ENCODE measurements around the gene TINAGL1.

The TINAGL1 gene

GRCh38 chr1:31548907-31549808 lies 27.2 kb upstream of the TINAGL1 start:
- peak overlapping the region; percentile 29 for H3K4me2 ChIP-seq (ENCODE audit: low read depth, low read length, poor library complexity, severe bottlenecking)
- no peaks in the 10 kb centered on the region for H3K36me3 ChIP-seq (ENCODE audit: low read length)
- no peak overlapping the region for H3K27ac ChIP-seq (ENCODE audit: low read depth, low read length)
- H2AFZ ChIP-seq (ENCODE audit: low read depth, low read length, severe bottlenecking): no peak overlapping the region
- TF ChIP-seq CTCF (IDR thresholded peaks at IDR 0.05; ENCODE audit: insufficient read depth, low read length, poor library complexity, severe bottlenecking): peak; percentile 89
- no peak for TF ChIP-seq EZH2phosphoT487 (conservative IDR thresholded peaks at IDR 0.05; ENCODE audit: low read length)
- H3K79me2 ChIP-seq (ENCODE audit: insufficient read depth, low read length): no peaks in the 10 kb centered on the region
- no peaks in the 10 kb centered on the region for H3K27me3 ChIP-seq (ENCODE audit: low read length)
- no peaks in the 10 kb centered on the region for H3K9me2 ChIP-seq (replicated peaks; ENCODE audit: insufficient read depth, low read length)
- no peak overlapping the region for H3K9ac ChIP-seq (ENCODE audit: low read length)
- no peaks in the 10 kb centered on the region for H3K9me3 ChIP-seq (ENCODE audit: insufficient read depth, low read length)
- no peak overlapping the region for H3K4me3 ChIP-seq (ENCODE audit: insufficient read depth, low read length, poor library complexity, severe bottlenecking)
- no peaks in the 10 kb centered on the region for H3F3A ChIP-seq (ENCODE audit: insufficient read depth)
- H4K20me1 ChIP-seq (ENCODE audit: low read depth, low read length): no peaks in the 10 kb centered on the region

- Histone ChIP-seq H3K27me3 (ENCODE audit: low read length) (no peaks in the 10 kb centered on the region), H3F3A (ENCODE audit: insufficient read depth) (no peaks in the 10 kb centered on the region), H2AFZ (ENCODE audit: low read depth, low read length, severe bottlenecking) (no peak overlapping the region), H4K20me1 (ENCODE audit: low read depth, low read length) (no peaks in the 10 kb centered on the region), H3K27ac (ENCODE audit: low read depth, low read length) (no peak overlapping the region), H3K9me2 (replicated peaks; ENCODE audit: insufficient read depth, low read length) (no peaks in the 10 kb centered on the region), H3K79me2 (ENCODE audit: insufficient read depth, low read length) (no peaks in the 10 kb centered on the region), H3K4me3 (ENCODE audit: insufficient read depth, low read length, poor library complexity, severe bottlenecking) (no peak overlapping the region), H3K36me3 (ENCODE audit: low read length) (no peaks in the 10 kb centered on the region), H3K9me3 (ENCODE audit: insufficient read depth, low read length) (no peaks in the 10 kb centered on the region), H3K9ac (ENCODE audit: low read length) (no peak overlapping the region), H3K4me2 (ENCODE audit: low read depth, low read length, poor library complexity, severe bottlenecking) (peak overlapping the region; percentile 29)
- TF ChIP-seq EZH2phosphoT487 (conservative IDR thresholded peaks at IDR 0.05; ENCODE audit: low read length) (no peak), CTCF (IDR thresholded peaks at IDR 0.05; ENCODE audit: insufficient read depth, low read length, poor library complexity, severe bottlenecking) (no peak)
Observed at GRCh38 chr1:31549809-31550620, 26.3 kb upstream of the TINAGL1 start.

- H3K79me2 ChIP-seq (ENCODE audit: insufficient read depth, low read length): no peaks in the 10 kb centered on the region
- TF ChIP-seq EZH2phosphoT487 (conservative IDR thresholded peaks at IDR 0.05; ENCODE audit: low read length) (no peak), CTCF (IDR thresholded peaks at IDR 0.05; ENCODE audit: insufficient read depth, low read length, poor library complexity, severe bottlenecking) (no peak)
- H3K4me2 ChIP-seq (ENCODE audit: low read depth, low read length, poor library complexity, severe bottlenecking): no peak overlapping the region
- no peaks in the 10 kb centered on the region for H3K9me2 ChIP-seq (replicated peaks; ENCODE audit: insufficient read depth, low read length)
- no peak overlapping the region for H3K4me3 ChIP-seq (ENCODE audit: insufficient read depth, low read length, poor library complexity, severe bottlenecking)
- no peaks in the 10 kb centered on the region for H3F3A ChIP-seq (ENCODE audit: insufficient read depth)
- H2AFZ ChIP-seq (ENCODE audit: low read depth, low read length, severe bottlenecking): no peak overlapping the region
- H3K36me3 ChIP-seq (ENCODE audit: low read length): no peaks in the 10 kb centered on the region
- no peaks in the 10 kb centered on the region for H3K27me3 ChIP-seq (ENCODE audit: low read length)
- no peaks in the 10 kb centered on the region for H4K20me1 ChIP-seq (ENCODE audit: low read depth, low read length)
- H3K9me3 ChIP-seq (ENCODE audit: insufficient read depth, low read length): no peaks in the 10 kb centered on the region
- no peak overlapping the region for H3K27ac ChIP-seq (ENCODE audit: low read depth, low read length)
- H3K9ac ChIP-seq (ENCODE audit: low read length): no peak overlapping the region
Observed at GRCh38 chr1:31551208-31551607, 25.1 kb upstream of the TINAGL1 start.
